IPS DF 4.7 (cell line): ENCODE data around the gene MAST4.

Experiments used
- DNase-seq: peaks from one replicate; pipeline ENCODE4 v3.0.0-alpha.2; 2013; ENCODE audit warnings: low spot score; ENCODE audit errors: extremely low read depth

The MAST4 gene

DNA sequence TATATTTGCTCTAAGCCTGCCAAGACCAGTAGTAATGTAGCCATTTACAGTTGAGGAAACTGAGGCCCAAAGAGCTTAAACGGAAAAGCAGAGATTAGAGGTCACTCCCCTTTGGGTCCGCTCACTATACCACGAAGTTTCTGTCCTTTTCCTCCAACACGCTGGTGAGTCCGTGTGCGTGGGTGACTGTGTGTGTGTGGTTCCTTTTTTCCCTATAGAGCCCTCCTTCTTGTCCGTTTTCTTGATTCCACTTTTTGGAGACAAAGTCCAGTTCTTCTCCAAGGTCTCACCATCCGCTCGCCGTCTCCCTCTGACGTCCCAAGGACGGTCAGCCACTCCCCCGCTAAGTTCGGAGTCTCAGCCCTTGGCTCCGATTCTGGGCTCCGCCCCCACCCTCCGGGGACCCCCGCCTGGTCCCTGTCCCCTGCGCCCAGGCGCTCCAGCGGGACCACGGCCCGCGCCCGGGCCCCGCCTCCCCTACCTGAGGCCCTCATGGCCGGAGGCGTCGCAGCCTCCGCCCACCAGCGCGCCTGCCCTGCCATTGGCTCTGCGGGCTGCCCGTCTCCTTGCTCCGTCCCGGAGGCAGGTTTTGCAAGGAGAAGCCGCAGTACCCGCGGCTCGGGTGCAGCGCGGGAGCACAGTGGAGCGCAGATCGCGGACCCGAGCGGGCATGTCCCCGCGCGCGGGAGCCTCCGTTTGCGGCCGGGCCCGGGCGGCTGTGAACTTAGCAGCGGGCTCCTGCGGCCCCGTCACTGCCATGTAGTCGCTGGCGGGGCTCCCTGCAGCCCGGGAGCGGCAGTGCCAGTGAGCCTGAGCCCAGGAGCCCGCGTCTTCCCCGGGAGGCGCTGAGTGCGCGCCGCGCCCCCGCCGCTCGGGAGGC, at the start of gene MAST4:
TSS of gene MAST4 (plus strand) at position 638 of the 880 bp plus-strand sequence. CDS start 263 bp downstream, outside the sequence.
- peak; percentile 72 for DNase-seq

DNA sequence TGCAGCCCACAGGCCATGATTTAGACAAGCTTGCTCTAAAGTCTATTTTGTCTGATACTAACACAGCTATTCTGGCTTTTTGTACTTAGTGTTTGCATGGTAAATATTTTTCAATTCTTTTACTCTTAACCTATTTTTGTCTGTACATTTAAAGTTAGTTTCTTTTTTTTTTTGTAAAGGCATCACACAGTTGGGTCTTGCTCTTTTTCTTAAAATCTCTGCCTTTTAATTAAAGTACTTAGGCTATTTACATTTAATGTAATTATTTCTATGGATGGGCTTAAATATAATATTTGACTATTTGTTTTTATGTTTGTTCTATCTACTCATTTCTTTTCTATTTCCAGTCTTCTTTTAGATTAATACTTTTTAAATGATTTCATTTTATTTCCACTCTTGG, 49.7 kb upstream of the MAST4 start:
- DNase-seq = no peak

DNA sequence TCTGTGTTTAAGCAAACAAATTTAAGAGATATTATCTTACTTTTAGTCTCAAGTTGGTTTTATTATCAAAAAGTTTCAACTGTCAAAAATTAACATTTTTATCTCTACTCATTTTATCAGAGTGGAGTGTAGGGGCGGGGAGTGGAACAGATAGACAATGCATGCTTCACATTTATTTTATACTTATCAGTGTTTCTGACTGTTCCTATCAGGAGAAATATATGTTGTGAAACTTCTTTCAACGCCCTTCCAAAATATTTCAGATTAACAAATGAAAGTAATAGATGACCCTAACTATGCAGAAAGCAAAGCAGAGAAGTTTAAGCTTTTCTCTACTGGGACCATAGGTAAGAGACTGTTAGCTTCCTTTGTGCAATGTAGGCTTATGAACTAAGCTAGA, 44.9 kb upstream of the MAST4 start:
- no peak for DNase-seq

DNA sequence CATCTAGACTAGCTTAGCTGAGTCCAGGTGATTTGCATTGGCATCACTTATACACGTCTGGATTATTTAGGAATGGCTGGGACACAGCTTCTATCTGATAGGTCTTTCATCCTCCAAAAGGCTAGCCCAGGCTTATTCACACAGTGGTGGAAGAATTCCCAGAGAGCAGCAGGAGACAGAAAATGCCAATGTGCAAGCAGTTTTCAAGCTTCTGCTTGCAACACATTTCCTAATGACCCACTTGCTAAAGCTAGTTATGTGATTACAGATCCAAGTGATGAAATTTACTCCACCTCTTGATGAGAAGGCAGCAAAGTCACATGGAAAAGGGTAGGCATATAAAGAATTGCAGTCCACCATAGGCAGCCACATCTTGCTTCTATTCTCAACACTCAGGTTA, 44.2 kb upstream of the MAST4 start:
- DNase-seq = no peak

DNA sequence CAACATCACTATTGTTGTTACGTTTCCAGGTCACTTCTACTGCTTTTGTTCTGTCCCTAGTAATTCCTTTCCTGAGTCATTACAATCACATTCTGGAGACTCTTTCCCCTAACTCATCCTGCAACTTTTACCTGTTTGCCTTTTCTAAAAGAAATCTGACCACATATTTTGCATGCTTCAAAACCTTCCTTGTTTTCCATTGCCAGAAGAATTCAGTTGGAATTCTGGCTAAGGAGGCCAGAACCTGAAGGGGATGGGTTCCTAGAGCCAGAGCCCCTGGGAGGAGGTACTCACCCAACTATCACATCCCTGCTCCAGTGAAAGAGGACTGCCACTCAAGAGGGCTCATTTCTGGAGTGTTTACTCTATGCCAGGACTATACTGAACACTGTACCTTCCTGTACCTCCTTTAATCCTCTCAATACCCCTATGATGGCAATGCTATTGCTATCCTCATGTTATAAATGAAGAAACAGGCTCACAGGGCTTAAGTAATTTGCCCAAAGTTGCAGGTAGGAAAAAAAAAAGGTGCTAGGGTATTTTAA, 42.8 kb upstream of the MAST4 start:
- DNase-seq = no peak

DNA sequence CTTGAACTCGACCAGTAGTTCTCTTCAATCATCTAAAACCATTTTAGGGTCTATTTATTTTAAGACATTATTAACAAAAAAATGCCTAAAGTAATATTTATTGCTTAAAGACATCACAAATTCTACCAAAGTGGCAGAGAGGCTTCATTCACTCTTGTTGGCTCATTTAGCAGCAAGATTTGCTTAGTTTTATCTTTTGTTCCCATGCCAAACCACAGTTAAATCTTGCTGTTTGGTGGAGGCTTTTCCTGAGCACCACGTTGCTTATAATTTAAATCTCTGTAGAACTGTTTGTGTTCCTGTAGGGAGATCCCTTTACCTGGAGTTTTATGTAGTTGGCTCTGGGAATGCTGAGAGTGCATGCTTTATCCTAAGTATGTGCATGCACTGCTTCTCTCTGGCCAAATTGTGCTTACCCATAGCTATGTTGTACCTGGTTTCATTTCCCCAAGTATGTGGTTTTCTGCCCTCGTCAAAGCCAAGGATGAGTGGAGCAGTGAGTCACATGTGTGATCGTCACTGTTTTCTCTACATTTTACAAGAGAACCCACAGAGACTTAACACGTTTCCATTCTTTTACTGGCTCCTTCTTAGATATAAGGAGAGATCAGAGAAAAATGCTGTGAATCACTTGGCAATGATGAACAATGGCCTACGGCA, 42.1 kb upstream of the MAST4 start:
- DNase-seq = no peak

DNA sequence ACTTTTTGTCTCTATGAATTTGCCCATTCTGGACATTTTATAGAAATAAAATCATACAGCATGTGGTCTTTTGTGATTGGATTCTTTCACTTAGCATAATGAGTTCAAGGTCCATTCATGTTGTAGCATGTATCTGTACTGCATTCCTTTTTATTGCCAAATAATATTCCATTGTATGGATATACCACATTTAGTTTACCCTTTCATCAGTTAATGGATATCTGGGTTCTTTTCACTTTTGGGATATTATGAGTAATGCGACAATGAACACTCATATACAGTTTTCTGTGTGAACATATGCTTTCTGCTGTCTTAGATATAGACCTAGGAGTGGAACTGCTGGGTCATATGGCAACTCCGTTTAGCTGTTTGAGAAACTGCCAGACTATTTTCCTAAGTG, 41.3 kb upstream of the MAST4 start:
- DNase-seq = no peak

DNA sequence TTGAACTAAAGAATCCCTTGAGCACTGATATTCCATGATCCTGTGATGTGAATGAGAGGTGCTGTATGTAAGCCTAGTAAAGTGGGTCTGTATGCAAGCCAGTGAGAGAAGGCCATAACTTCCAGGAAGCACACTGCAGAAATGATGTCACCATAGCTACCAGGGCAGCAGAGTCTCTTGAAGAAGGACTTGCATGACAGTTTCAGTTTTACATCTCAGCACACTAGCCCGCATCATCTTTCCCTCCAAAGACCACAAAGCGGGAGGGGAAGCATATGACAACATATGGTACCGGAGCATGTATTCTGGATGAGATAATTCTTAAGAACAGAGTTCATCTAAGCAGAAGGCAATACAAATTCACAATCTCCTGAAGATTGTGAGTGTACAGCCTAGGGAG, 37.6 kb upstream of the MAST4 start:
- no peak for DNase-seq

DNA sequence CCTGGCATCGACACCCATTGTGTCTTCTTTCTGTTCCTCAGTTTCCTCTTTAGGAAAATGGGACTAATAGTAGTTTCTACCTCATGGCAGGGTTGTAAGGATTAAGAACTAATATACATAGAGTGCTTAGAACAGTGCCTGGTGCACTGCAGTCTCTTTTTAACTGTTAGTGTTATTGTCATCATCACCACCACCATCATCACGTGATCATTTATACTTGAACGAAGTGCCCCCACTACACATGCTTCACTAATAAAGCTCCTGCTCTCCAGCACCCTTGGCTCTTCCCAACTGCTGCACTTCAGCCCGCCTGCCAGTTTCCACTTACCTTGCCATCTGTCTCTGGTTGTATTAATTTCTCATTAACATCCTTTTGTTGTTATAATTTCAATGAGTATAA, 35.8 kb upstream of the MAST4 start:
- no peak for DNase-seq

DNA sequence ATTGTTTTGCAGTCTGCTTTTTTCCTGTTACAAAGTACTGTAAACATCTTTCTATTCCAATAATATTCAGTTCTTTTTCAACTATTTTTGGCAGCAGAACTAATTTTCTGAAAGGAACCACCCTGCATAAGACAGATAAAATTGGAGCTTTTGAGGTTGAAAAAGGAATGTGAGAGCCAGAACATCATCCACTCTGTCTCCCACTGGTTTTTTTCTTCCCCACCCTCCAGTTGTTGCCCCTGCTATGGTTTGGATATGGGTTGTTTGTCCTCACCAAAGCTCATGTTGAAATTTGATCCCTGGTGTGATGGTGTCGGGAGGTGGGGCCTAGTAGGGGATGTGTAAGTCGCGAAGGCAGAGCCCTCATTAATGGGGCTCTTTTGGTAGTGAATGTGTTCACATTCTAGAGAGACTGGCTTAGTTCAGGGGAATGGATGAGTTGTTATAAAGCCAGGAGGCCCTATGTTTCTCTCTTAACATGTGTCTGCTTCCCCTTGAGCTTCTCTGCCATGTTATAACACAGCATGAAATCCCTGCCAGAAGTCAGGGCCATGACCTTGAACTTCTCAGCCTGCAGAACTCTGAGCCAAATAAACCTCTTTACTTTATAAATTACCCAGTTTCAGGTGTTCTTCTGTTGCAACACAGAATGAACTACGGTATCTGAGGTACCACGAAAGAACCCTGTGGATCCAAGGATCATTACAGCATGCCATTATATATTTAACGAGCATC, 34.8 kb upstream of the MAST4 start:
- no peak for DNase-seq

DNA sequence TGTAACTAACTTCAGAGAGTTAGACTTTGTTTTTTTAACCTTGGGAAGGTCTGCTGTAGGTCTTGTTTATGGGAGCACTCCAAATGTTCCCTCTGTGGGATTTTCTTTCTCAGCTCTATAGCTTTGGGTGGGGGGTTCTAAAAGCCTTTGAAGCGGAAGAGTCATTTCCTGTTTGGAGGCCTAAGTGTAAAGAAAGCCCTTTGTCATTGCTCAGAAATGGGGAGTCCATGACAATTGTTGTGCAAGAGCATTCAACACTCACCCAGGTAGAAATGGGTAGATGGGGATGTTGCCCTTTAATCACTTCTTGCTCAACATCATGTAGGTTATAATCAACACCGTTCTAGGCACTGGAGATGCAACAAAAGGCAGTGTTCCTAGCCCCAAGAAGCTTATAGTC, 30.3 kb upstream of the MAST4 start:
- peak; percentile 22 for DNase-seq

DNA sequence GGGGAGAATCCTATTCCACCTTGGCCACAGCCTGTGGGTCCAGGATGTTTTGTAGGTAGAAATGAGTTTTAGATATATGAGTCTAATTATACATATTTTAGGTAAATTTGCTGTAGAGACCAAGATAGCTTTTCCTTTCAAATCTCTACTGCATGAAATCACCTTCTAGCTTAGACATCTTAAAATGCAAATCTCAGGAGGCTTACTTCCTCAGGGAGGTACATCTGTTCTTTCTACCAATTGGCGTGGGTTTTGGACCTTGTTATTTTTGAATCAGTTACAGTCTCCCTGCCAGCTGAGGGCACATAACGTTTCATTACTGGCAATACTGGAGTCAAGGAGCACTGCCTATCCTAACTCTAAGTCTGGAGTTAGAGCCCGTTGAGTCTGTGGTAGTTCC, 28.7 kb upstream of the MAST4 start:
- DNase-seq = no peak

DNA sequence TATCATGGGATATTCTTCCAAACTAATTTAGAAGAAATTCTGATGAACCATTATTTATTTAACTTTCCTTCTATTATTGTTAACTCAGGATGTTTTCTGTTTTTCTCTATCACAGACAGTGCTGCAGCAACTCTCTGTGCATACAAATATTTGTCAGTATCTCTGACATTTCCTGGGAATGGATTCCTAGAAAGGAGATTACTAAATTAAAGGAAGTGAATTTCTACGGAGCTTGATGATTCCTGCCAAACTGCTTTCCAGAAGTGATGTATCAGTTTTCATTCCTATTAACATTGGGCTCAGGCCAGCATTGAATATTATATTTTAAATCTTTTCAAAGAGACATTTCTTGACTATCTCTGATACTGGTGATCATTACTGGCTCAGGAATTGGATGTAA, 26.0 kb upstream of the MAST4 start:
- no peak for DNase-seq

DNA sequence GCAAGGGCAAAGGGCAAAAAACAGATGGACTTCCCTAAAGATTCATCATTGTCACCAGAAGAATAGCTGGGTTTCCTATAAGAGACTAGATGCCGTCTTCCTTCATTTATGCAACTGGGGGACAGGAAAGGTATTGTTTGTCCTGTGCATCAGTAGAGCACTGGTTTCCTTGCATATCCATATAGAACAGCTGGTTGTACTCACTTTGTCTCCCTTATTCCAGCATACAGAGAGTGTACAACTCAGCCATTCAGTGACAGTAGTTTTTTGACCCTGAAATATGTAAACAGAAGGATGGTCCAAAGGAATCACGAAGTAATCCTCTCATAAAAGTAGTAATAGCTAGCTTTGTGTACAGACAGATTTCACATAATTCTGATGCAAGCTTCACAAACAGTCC, 22.5 kb upstream of the MAST4 start:
- DNase-seq = no peak

DNA sequence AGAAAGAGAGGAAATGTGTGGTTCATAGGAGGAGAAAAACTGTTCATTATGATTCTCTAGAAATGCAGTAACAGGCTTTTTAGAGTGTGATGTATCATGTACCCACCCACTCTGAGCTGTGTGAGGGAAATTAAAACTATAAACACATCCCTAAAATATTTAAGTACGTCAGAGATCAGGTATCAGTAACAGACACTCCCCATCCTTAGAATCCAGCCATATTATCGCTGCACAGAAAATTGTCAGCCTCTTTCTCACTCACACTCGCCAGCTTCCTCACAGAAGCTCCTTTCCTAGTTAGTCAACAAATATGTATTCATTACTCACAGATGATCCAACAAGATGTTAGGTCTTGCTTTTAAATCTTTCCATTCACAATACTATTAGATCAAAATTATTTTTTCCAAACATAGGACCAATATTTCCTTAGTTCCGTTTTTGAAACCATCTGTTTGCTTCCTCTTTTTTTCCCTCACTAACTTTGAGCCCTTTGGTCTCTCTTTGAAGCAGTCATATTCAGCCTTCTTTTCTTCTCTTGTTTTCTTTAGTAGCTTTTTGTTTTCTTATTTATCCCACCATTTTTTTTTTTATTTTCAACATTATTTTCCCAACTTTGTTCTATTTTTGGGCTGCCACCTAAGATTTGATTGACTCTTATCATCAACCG, 13.6 kb upstream of the MAST4 start:
- no peak for DNase-seq

DNA sequence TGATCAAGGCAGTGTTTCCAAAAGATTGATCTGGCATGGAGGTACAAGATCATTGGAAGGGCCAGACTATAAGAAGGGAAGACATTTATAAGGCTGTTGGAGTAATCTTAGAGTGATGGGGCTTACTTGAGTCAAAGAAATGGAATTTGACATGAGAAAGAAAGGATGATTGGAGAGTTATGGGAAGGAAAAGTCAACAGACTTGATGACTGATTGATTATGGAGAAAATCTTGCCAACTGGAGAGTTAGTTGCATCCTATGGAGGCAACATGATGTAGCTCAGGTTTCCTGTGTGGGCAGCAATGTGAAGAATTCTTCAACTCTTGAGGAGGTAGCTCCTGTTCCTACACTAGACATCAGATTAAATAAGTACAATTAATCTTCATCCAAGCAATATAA, 10.9 kb upstream of the MAST4 start:
- DNase-seq = no peak

DNA sequence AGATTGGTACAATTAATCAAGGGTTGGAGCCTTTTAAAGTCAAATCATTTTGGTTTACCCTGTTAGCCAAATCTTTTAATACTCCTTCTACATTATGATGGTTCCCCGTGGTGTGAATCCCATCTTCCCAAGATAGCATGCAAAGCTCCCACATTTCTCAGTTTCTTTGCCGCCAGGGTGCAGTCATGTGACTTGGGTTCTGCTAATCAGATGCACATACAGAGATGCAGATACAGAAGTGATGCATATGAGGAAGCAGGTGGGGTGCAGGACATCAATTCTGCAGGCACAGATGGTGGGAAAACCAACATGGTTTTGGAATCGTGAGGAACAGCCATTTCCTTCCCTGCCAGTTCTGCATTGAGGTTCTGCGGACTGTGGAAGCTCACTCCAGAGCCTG, 8.4 kb upstream of the MAST4 start:
- no peak for DNase-seq

DNA sequence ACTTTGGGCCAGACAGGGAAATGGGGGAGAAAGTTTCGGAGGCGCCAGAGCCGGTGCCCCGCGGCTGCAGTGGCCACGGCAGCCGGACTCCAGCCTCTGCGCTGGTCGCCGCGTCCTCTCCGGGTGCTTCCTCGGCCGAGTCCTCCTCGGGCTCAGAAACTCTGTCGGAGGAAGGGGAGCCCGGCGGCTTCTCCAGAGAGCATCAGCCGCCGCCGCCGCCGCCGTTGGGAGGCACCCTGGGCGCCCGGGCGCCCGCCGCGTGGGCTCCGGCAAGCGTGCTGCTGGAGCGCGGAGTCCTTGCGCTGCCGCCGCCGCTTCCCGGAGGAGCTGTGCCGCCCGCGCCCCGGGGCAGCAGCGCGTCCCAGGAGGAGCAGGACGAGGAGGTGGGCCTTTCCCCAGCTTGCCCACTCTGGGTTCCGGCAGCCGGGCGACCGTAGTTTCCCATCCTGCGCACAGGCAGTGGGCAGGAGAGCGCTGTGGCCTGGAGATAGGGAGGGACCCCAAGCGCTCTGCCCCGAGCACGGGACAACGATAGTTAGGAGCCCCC, 516 bp downstream of the MAST4 start:
- no peak for DNase-seq

DNA sequence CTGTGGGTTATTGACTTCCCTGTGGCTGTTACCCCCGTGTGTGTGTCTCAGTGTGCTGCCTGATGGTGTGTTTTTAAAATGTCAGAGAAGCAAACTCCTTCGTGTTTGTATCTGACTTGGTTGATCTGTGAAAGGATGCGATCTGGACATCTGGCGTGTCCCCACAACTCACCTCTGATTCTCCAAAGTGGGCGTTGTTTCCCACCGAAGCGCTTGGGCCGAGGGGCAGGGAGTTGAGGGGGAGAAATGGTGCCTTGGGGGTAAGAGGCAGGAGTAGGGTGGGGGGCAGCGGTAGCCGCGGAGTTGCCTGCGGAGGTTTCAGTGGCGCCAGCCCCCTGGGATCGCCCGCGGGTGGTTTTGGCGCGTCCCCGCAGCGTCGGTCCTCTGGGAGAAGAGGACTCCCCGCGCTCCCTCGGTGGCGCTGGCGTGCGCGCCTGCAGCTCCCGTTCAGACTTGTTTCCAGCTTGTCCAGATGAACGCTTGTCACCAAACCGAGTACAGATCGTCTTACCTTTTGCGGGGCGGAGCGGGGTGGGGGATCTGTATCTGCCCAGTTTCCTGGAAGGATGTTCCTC, 1.1 kb downstream of the MAST4 start:
- DNase-seq = no peak

DNA sequence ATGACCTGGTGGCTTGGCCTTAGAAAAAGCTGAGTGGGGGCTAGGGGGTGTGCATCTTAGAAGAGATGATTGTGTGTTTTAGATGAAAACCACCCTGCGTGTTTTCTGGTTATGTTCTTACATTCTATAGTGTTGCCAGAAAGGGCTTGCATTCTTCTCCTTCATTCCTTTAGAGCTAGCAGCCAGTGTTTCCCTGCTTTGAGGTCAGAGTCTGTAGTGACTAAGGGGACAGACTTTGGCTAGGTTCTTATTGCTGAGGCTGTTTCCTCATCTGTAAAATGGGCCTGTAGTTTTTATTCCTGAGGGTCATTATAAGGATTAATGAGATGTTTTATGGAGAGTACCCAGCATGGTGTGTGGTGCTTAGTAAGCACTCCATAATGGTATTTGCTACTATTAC, 6.4 kb downstream of the MAST4 start:
- no peak for DNase-seq

DNA sequence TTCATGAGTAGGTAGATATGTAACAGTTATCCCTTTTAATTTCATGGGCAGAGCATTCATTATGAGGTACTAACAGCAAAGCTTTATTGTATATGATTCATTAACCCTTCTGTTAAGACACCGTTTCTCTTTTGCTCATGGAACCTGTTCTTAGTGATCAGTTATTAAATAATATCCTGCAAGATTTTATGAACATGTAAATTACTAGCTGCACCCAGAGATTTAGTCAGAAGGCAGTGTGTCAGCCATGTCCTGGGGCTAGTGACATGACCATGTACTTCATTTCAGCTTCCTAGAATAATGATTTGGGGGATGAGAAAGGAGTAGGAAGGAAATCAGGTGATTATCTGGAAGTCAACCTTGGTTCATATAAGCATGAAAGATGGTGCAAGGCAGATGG, 7.0 kb downstream of the MAST4 start:
- no peak for DNase-seq
